K562 (cell line): ENCODE data around the gene SH2D3A. TPM values are rescaled to one million over a fixed set of nuclear protein-coding genes. Genes with fewer than 3 reads are reported as not detected.

Source experiments
- ARID1B ChIP-seq: fragments of 450-650 bp; IDR thresholded peaks from 2 replicates; pipeline ENCODE4 v1.6.1; 2016; ENCODE audit warnings: antibody characterized with exemption, mild to moderate bottlenecking, inconsistent platforms
- BCOR ChIP-seq: fragments of 450-650 bp; IDR thresholded peaks from 2 replicates; pipeline ENCODE4 v1.6.1; 2016
- MAZ ChIP-seq, 2 experiments: fragments of 450-650 bp in 1 of 2; sonication (generic) in 1 of 2; formaldehyde crosslinking; IDR thresholded peaks in 1 of 2; conservative IDR thresholded peaks in 1 of 2; 2 replicates each; pipeline versions ENCODE4 v1.4.0 to v1.5.0; 2020; ENCODE audit warnings: mild to moderate bottlenecking in 1 of 2, missing genetic modification reagents in 1 of 2
- MNT ChIP-seq, 2 experiments: fragments of 450-650 bp; conservative IDR thresholded peaks; 2 replicates each; pipeline ENCODE4 v1.6.1; 2017; ENCODE audit warnings: mild to moderate bottlenecking in 2 of 2, moderate library complexity in 2 of 2
- SOX6 ChIP-seq: fragments of 450-650 bp; IDR thresholded peaks from 2 replicates; pipeline ENCODE4 v1.6.1; 2014; ENCODE audit warnings: mild to moderate bottlenecking
- USF2 ChIP-seq: sonication (generic); formaldehyde crosslinking; IDR thresholded peaks from 2 replicates; pipeline ENCODE4 v1.5.0; 2020; ENCODE audit warnings: missing genetic modification reagents
- YY1 ChIP-seq, 3 experiments: IDR thresholded peaks; 2 replicates each; pipeline ENCODE4 v1.6.1; 2011; ENCODE audit warnings: low read length in 2 of 3, mild to moderate bottlenecking in 2 of 3, moderate library complexity in 2 of 3, borderline replicate concordance in 1 of 3, control low read depth in 1 of 3, low read depth in 1 of 3; ENCODE audit not compliant: insufficient read depth in 3 of 3, insufficient replicate concordance in 2 of 3, control insufficient read depth in 1 of 3, insufficient read length in 1 of 3; ENCODE audit errors: extremely low read depth in 1 of 3
- ZBTB11 ChIP-seq, 3 experiments: fragments of 200-800 bp in 1 of 3; fragments of 250-450 bp in 1 of 3; fragments of 450-650 bp in 1 of 3; sonication (Bioruptor Pico) in 1 of 3; sonication (Bioruptor generic) in 1 of 3; formaldehyde crosslinking in 1 of 3; IDR thresholded peaks; 2 replicates each; pipeline versions ENCODE4 v1.6.1 to v1.8.0; 2016 to 2022; ENCODE audit warnings: mild to moderate bottlenecking in 2 of 3, missing genetic modification characterization in 2 of 3, missing compliant biosample characterization in 1 of 3, moderate library complexity in 1 of 3
- ZKSCAN1 ChIP-seq: fragments of 150-350 bp; IDR thresholded peaks from 2 replicates; pipeline ENCODE4 v1.6.1; 2016; ENCODE audit warnings: low read depth, low read length
- ZNF347 ChIP-seq: fragments of 450-650 bp; formaldehyde crosslinking; IDR thresholded peaks from 2 replicates; pipeline ENCODE4 v1.4.0; 2020; ENCODE audit warnings: low read depth, mild to moderate bottlenecking, moderate library complexity
- ZNF436 ChIP-seq: fragments of 250-450, 450-650 bp; sonication (Bioruptor Pico); formaldehyde crosslinking; IDR thresholded peaks from 2 replicates; pipeline ENCODE4 v1.7.0; 2020; ENCODE audit warnings: mild to moderate bottlenecking
- polyA plus RNA-seq, 8 experiments: library from polyadenylated mRNA; depleted of rRNA in 4 of 8; stranded (reverse) in 5 of 8; unstranded in 3 of 8; fragments of >200 nt; fragmentation: Nextera tagmentation in 2 of 8; fragmentation: Illumina TruSeq in 1 of 8; extraction: Ambion mirVana in 2 of 8; extraction: Trizol in 1 of 8; gene quantifications; 2 replicates each; pipeline versions ENCODE4 v1.2.1 to v1.2.3, GENCODE V29; 2011 to 2014; ENCODE audit warnings: inconsistent platforms in 1 of 8, missing spikeins in 1 of 8
- total RNA-seq, 7 experiments: library from RNA; depleted of rRNA in 6 of 7; stranded (reverse); fragments of >200 nt in 6 of 7; fragmentation: Illumina TruSeq in 2 of 7; extraction: Trizol in 2 of 7; gene quantifications; 2 replicates each; pipeline versions ENCODE4 v1.2.1 to v1.2.3, GENCODE V29; 2011 to 2021; ENCODE audit warnings: low replicate concordance in 1 of 7

SH2D3A gene
- total and polyA plus RNA-seq, 9 of the 15 experiments (the other 6 are each of a cell fraction or from before 2014, with no cell fraction given): 0.75 to 26.3 (median 8.9) TPM

GRCh38 chr19:6739883-6740588 lies 27.2 kb downstream of the SH2D3A start (continued):
- TF ChIP-seq ZBTB11 (CRISPR knock-in tag; IDR thresholded peaks at IDR 0.05): no peak
- TF ChIP-seq ZKSCAN1: no peak
- no peak for TF ChIP-seq SOX6
- no peak for TF ChIP-seq ZNF436
- TF ChIP-seq ZNF347: no peak
- peak; percentile 24 to 46; a peak in 2 of 4 replicates for TF ChIP-seq MAZ (CRISPR knock-in tag; conservative IDR thresholded peaks at IDR 0.05 in 1 of 2, IDR thresholded peaks at IDR 0.05 in 1 of 2)
- peak; percentile 88 for TF ChIP-seq BCOR
- TF ChIP-seq YY1 (IDR thresholded peaks at IDR 0.05; ENCODE audit: borderline replicate concordance in 1 of 3, control insufficient read depth in 1 of 3, extremely low read depth in 1 of 3, insufficient read depth in 3 of 3, insufficient read length in 1 of 3, insufficient replicate concordance in 2 of 3, low read depth in 1 of 3, low read length in 2 of 3): peak in 1 of 3 experiments; percentile 17
- peak; percentile 81 to 91 for TF ChIP-seq MNT (conservative IDR thresholded peaks at IDR 0.05)
- peak; percentile 56 for TF ChIP-seq USF2 (CRISPR knock-in tag)
- TF ChIP-seq ARID1B: peak; percentile 58
